HEK293 (cell line): Measurements from ENCODE around the gene CRB2.

Experiments used
- GLIS2 ChIP-seq: fragments of 450-650 bp; formaldehyde crosslinking; IDR thresholded peaks from 2 replicates; pipeline ENCODE4 v1.5.1; 2016; ENCODE audit warnings: missing biosample characterization, missing genetic modification characterization
- ZNF169 ChIP-seq: fragments of 450-650 bp; formaldehyde crosslinking; IDR thresholded peaks from 2 replicates; pipeline ENCODE4 v1.5.1; 2016; ENCODE audit warnings: missing biosample characterization, missing genetic modification characterization
- ZNF274 ChIP-seq, 2 experiments: fragments of 200-500 bp in 1 of 2; fragments of 450-650 bp in 1 of 2; sonication (Bioruptor generic) in 1 of 2; formaldehyde crosslinking in 1 of 2; IDR thresholded peaks; 2 replicates each; pipeline versions ENCODE4 v1.5.1 to v1.6.1; 2014 to 2016; ENCODE audit warnings: borderline replicate concordance in 1 of 2, inconsistent platforms in 1 of 2, low read length in 1 of 2, missing biosample characterization in 1 of 2, missing genetic modification characterization in 1 of 2
- ZNF404 ChIP-seq: fragments of 450-650 bp; formaldehyde crosslinking; IDR thresholded peaks from 2 replicates; pipeline ENCODE4 v1.5.1; 2017; ENCODE audit warnings: missing biosample characterization, missing genetic modification characterization
- ZNF791 ChIP-seq: fragments of 450-650 bp; formaldehyde crosslinking; IDR thresholded peaks from 2 replicates; pipeline ENCODE4 v1.5.1; 2016; ENCODE audit warnings: missing biosample characterization, missing genetic modification characterization
- TF ChIP-seq, protein P1 (sequence below): fragments of 450-650 bp; formaldehyde crosslinking; IDR thresholded peaks from 2 replicates; pipeline ENCODE4 v1.5.1; 2016; ENCODE audit warnings: missing biosample characterization, missing genetic modification characterization
- TF ChIP-seq, protein P2 (sequence below): fragments of 450-650 bp; formaldehyde crosslinking; IDR thresholded peaks from 2 replicates; pipeline ENCODE4 v1.5.1; 2016; ENCODE audit warnings: missing biosample characterization, missing genetic modification characterization

DNA sequence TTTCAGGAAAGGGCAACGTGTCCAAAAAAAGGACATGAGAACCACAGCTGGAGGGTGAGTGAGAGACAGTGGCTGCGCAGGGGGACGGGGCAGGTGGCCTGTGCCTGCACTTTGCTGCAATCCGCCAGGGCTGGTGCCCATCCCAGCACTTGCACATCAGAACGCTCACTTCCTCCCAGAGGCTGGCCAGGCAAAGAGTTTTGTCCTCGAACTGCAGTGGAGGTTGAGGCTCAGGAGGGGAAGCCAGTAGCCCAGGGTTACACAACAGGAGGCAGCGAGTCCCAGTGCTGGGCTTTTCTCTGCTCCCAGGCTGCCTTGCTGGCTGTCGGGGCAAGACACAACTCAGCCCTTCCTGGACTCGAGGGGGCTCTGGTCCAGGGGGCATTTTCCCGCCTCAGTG, 33.1 kb downstream of the CRB2 start:
- TF ChIP-seq ZNF791 (tag by site-specific recombination) (no peak), ZNF274 (IDR thresholded peaks at IDR 0.05; ENCODE audit: low read length) (no peak), ZNF274 (tag by site-specific recombination; IDR thresholded peaks at IDR 0.05; ENCODE audit: borderline replicate concordance) (no peak), ZNF169 (tag by site-specific recombination) (no peak), GLIS2 (no peak), ZNF404 (tag by site-specific recombination) (no peak)
- TF ChIP-seq, protein P1, sequence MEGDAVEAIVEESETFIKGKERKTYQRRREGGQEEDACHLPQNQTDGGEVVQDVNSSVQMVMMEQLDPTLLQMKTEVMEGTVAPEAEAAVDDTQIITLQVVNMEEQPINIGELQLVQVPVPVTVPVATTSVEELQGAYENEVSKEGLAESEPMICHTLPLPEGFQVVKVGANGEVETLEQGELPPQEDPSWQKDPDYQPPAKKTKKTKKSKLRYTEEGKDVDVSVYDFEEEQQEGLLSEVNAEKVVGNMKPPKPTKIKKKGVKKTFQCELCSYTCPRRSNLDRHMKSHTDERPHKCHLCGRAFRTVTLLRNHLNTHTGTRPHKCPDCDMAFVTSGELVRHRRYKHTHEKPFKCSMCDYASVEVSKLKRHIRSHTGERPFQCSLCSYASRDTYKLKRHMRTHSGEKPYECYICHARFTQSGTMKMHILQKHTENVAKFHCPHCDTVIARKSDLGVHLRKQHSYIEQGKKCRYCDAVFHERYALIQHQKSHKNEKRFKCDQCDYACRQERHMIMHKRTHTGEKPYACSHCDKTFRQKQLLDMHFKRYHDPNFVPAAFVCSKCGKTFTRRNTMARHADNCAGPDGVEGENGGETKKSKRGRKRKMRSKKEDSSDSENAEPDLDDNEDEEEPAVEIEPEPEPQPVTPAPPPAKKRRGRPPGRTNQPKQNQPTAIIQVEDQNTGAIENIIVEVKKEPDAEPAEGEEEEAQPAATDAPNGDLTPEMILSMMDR, result no peak
- TF ChIP-seq, protein P2, sequence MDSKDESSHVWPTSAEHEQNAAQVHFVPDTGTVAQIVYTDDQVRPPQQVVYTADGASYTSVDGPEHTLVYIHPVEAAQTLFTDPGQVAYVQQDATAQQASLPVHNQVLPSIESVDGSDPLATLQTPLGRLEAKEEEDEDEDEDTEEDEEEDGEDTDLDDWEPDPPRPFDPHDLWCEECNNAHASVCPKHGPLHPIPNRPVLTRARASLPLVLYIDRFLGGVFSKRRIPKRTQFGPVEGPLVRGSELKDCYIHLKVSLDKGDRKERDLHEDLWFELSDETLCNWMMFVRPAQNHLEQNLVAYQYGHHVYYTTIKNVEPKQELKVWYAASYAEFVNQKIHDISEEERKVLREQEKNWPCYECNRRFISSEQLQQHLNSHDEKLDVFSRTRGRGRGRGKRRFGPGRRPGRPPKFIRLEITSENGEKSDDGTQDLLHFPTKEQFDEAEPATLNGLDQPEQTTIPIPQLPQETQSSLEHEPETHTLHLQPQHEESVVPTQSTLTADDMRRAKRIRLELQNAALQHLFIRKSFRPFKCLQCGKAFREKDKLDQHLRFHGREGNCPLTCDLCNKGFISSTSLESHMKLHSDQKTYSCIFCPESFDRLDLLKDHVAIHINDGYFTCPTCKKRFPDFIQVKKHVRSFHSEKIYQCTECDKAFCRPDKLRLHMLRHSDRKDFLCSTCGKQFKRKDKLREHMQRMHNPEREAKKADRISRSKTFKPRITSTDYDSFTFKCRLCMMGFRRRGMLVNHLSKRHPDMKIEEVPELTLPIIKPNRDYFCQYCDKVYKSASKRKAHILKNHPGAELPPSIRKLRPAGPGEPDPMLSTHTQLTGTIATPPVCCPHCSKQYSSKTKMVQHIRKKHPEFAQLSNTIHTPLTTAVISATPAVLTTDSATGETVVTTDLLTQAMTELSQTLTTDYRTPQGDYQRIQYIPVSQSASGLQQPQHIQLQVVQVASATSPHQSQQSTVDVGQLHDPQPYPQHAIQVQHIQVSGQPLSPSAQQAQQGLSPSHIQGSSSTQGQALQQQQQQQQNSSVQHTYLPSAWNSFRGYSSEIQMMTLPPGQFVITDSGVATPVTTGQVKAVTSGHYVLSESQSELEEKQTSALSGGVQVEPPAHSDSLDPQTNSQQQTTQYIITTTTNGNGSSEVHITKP (tag by site-specific recombination), result no peak
